Activated CD4-positive, alpha-beta T cell treated with anti-CD3 and anti-CD28 coated beads, Interleukin-2, amount 50 U/mL, for 16 hours (primary cell): ENCODE data around the gene OR52I1.
A peak's percentile ranks its signal among the peaks of the same experiment; 100 is the strongest.

Experiments
- DNase-seq: peaks from one replicate; pipeline ENCODE4 v3.0.0-alpha.2; 2020

The OR52I1 gene, protein sequence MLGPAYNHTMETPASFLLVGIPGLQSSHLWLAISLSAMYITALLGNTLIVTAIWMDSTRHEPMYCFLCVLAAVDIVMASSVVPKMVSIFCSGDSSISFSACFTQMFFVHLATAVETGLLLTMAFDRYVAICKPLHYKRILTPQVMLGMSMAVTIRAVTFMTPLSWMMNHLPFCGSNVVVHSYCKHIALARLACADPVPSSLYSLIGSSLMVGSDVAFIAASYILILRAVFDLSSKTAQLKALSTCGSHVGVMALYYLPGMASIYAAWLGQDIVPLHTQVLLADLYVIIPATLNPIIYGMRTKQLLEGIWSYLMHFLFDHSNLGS

DNA sequence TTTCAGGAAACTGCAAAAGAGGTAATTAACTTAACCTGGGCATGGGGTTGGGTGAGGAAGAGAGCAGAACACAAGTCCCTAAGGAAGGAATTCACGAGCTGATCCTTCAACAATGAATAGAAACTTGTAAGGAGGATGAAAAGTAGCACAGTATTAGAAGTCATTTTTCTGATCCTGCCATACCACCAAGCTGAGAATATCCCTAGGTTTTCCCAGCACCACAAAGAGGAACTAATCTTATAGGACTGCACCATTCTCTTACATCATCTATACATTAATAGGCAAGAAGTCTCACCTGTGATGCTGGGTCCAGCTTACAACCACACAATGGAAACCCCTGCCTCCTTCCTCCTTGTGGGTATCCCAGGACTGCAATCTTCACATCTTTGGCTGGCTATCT is at the start of gene OR52I1:
TSS of gene OR52I1 (plus strand) at position 301 of the 400 bp plus-strand sequence. CDS start at position 301, 0 bp downstream.
- no peak for DNase-seq

DNA sequence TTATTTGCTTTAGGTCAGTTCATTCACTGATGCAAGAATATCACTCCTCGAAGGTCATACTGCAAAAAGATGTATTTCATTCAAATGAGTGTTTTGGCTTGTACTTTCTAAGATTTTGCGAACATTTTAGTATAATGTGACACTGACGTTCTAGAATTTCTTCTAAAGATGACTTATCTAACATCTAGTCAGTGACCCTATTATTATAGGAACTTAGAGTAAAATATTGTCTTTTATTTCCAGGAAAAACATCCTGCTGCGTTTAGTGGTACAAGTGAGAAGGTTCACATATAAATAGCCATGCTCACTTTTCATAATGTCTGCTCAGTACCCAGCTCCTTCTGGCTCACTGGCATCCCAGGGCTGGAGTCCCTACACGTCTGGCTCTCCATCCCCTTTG is 48.9 kb upstream of the OR52I1 start, which contains the start of gene OR52M1:
TSS of gene OR52M1 (plus strand) at position 301 of the 400 bp plus-strand sequence. CDS start at position 301, 0 bp downstream.
- DNase-seq = no peak

DNA sequence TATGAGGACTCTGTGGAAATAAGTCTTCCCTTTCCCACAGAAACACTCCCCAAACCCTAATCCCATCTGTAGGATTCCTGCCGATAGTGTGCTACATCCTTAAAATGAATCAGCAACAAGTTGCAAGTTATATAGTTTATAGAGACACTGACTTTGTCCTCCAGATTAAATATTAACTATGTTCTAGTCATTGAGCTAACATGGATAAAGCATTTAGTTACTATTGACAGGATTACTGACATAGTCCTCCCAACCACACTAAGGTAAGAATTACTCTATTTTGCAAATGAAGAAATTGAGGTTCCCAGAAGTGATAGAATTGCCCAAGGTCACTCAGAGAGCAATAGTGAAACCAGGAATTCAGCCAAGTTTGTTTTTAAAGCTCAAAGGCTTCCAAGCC is 47.0 kb upstream of the OR52I1 start:
- DNase-seq = no peak

DNA sequence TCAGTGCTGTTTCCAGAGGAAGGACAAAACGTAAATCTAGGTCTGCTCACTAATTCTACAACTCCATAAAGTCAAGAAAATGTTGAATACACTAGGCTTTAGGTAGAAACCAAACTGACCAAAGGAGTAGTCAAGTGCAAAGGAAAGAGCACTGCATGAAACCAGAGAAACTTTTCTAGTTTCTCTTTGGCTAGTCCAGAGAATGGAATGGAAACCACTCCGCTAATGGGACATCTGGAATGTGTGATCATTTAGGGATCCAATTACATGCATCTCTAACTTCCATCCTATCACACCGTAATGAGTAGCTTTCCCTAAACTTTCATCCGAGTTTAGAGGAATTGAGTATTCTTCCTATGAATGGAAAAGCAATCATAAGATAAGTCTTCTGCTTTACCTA is 46.4 kb upstream of the OR52I1 start:
- no peak for DNase-seq

DNA sequence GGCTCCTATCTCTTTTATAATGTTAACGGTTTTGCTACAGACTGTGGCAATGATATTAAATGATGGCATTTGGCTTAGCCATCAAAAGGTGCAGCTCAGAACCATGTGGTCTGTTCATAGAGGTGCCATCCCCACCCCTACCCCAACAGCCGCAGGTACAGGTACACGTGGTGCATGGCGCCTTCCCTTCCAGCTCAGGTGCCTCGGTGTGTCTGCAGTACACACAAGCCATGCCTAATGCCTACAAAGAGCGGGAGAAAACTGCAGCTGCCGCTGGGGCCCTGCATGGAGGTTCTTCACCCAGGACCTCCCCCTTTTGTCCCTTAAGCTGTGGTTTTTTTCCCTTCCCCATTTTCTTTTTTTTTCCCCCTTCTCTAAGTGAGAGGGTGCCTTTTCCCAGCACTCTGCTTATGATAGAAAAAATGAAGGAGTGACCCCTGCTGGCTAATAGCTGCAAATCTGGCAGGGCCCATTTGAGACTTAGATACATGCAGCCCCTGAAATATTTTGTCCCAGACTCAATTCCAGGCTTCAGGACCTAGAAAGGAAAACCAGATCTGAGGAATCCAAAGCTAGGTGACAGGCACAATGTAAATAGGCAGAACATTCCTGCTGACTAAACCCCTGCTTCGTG is 42.4 kb upstream of the OR52I1 start:
- no peak for DNase-seq

DNA sequence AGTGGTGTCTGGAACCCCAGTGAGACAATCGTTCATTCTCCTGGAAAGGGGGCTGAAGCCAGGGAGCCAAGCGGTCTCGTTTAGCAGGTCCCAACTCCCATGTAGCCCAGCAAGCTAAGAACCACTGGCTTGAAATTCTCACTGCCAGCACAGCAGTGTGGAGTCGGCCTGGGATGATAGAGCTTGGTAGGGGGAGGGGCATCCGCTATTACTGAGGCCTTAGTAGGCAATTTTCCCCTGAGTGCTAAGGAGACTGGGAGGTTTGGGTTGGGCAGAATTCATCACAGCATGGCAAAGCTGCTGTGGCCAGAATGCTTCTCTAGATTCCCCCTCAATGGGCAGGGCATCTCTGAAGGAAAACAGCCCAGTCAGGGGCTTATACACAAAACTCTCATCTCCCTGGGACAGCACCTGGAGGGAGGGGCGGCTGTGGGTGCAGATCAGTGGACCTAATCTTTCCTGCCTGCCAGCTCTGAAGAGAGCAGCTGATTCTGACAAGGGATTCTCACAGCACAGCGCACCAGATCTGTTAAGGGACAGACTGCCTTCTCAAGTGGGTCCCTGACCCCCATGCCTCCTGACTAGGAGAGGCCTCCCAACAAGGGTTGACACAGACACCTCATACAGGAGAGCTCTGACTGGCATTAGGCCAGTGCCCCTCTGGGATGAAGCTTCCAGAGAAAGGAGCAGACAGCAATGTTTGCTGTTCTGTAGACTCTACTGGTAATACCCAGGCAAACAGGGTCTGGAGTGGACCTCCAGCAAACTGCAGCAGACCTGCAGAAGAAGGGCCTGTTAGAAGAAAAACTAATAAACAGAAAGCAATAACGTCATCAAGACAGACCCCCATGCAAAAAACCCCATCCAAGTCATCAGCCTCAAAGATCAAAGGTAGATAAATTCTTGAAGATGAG is 34.1 kb upstream of the OR52I1 start:
- no peak for DNase-seq

DNA sequence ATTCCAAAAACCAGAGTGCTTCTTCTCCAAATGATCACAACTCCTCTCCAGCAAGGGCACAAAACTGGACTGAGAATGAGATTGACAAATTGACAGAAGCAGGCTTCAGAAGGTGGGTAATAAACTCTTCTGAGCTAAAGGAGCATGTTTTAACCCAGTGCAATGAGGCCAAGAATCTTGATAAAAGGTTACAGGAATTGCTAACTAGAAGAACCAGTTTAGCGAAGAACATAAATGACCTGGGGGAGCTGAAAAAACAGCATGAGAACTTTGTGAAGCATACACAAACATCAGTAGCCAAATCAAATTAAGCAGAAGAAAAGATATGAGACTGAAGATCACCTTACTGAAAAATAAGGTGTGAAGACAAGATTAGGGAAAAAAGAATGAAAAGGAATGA is 33.4 kb upstream of the OR52I1 start:
- DNase-seq = no peak

DNA sequence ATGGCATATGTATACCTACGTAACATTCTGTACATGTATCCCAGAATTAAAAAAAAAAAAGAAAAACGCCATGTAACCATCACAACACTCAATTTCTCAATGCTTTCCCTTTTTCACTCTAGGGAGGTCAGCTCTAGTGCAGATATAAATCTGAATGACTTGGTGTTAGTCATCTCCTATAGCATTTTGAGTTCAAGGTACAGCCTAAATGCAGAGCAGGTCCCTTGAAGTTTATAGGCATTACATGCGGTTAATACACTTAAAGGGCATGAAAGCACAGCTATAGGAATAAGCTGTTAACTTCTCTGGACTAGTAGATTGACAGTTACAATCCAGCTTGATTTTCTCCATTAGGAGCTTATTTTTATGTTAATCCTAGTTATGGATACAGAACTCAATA is 28.5 kb upstream of the OR52I1 start:
- no peak for DNase-seq

DNA sequence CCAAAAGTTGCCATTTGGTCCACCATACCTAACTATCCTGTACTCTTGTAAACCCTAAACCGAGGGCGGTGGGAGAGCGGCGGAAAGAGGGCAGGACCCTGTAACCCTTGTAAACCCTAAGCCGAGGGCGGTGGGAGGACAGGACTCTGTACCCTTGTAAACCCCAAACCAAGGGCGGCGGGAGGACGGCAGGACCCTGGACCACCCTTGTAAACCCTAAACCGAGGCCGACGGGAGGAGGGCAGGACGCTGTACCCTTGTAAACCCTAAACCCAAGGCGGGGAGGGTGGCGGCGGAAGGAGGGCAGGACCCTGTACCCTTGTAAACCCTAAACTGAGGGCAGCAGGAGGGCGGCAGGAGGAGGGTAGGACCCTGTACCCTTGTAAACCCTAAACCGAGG is 24.8 kb upstream of the OR52I1 start:
- DNase-seq = no peak

DNA sequence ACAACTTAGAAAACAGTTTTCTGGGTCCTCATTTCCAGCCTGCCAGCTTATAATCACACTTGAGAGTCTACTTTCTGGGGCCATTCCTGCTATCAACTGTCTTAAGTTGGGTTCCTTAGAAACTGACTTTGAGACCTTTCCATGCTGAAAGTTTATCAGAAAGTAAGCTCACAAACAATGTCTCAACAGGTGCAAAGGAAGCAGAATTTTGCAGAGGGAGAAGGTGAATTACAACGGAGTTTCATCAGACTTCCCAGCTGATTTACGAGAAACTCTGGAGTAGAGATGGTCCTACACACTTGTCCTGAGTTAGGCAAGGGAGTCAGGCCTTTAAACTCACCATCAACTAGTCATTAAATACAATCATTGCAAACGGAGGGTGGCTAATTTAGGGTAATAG is 17.0 kb upstream of the OR52I1 start:
- no peak for DNase-seq

DNA sequence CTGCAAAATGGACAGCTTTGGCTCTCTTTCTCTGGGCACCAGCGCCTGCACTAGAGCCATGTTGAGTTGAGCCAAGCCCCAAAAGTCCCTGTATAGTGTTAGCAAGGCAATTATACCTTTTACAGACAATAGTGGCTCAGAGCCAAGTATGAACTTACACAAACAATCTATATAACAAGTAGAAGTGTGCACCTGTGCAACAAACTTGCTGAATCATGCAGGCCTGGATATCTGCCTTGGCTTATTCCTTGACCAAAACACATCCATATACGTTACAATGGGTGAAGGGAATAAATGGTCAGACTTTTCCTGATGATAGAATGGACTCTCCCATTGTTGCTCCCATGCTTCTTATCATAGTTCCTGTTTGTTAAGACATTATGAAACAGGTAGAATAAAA is 16.1 kb upstream of the OR52I1 start:
- no peak for DNase-seq

DNA sequence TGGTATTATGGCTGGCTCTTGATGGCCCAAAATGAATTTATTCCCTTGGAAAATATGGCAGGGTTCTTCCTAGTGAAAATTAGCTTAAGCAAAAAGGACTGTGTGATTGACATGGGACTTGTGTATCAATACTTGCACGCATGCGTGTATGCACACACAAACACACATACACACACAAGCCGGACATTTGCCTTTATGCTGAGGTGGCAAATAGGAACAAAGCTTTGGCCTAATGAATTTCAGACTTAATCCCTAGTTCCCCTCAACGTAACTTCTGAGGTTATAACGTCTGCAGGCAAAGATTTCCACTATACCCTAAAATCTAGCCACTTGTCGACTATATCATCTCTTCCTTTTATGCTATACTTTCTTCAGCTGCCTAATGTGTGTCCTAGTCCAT is 15.2 kb upstream of the OR52I1 start:
- DNase-seq = no peak

DNA sequence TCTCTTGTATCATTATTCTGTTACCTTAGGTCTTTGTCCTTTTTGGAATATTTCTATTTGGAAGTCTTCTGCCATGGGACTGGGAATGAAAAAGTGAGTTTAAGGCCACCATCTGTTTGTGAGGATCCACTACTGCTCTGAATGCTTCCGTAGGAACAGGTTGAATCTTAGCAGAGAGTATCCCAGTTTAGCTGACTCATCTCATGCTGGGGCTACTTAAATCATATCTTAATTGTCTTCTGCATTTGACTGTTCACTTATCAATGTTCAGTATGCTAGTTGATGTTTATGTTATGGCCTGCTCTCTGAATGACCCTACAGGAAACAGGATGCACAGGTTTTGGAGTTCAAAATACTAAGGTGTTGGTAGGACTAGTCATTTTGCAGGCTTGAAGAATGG is 13.7 kb upstream of the OR52I1 start:
- DNase-seq = no peak

DNA sequence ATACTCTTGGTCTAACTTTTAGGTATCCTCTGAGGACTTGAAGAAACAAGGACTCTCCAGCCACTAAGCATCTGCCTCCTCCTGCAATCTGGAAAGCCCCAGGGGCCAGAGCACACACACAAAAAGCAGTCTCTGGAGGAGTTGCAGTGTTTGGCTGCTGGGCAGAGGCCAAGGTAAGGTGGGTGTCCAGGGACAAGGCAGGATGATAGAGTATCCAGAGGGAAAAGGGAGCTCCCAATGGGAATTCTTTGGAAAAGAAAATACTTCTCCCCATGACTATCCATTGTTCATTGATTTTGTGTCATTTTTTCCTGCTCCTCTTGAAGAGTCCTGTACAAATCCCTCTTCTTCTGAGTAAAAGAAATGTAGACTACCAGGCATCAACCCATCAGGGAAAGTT is 12.4 kb upstream of the OR52I1 start, which contains the start of gene OR52I2:
TSS of gene OR52I2 (plus strand) at position 301 of the 400 bp plus-strand sequence.
- no peak for DNase-seq

DNA sequence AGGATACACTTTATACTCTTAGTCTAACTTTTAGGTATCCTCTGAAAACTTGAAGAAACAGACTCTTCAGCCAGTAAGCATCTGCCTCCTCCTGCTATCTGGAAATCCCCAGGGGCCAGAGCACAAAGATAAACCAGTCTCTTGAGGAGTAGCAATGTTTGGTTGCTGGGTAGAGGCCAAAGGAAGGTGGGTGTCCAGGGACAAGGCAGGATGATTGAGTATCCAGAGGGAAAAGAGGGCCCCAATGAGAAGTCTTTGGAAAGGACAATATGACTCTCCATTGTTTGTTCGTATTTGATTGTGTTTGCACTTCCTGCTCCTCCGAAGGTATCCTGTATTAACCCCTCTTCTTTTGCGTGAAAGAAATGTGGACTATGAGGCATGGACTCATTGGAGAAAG is 4.8 kb upstream of the OR52I1 start:
- no peak for DNase-seq

DNA sequence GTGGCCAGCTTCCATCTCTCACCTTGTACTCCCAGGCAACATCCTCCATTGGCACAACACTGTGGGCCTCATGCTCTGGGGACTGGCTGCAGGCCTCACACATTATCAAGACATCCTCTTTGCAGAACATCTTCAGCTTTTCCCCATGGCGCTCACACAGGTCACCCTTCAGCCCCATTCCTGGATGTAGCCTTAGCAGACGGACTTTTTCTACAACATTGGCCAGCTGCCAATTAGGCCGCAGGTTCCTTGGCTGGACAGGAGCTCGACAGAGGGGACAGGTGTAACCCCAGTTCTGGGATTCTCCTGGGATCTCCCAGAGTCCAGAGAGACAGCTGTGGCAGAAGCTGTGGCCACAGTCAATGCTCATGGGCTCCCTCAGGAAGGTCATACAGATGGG is 11.2 kb downstream of the OR52I1 start:
- DNase-seq = no peak

DNA sequence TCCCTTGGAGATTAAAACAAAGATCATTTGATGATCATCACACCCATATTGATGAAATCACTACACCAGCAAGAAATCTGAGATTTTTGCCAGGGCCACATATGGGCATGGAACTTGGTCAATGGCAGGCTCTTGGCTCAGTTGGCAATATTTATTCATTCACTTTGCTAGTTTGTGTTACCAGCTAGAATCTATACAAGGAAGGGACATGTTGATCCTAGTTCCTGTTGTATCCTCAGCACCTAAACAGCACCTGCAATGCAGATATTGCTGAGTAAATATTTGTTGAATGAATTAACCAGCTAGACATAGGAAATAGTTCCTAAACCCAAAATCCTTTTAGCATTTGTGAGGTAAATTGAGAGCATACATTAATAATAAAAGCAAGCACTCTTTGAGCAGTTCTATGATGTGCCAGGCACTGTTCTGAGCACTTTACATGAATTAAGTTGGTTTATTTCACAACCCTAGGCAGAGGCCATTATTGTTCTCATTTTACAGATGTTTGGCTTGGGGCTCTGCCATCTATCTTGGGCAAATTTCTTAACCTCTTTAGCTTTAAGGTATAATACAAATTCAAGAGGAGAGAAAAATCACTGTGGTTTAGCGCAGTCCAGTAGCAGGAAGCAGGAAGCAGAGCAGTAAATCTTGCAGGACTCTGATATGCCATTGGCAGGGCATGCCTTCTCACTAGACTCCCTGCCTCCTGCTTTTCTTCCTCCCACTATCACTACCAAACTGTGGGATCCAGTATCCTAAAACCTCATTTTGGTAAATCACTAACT is 12.6 kb downstream of the OR52I1 start:
- DNase-seq = no peak

DNA sequence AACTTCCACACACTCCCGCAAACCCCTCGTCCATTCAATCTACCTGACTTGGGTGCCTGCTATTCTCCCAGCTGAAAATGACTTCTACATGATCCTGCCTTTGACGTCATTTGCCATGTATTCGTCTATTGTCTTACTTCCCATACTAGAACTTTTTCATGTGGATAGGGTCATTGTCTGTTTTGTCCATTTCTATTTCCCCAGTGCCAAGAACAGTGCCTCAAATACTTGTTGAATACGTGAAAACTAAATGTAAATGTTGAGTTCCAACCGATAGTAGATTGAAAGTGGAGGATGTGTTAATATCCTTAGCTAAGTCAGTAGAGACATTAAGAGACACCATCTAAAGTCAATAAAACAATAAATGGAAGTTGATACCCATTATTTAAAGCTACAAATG is 13.3 kb downstream of the OR52I1 start:
- no peak for DNase-seq

DNA sequence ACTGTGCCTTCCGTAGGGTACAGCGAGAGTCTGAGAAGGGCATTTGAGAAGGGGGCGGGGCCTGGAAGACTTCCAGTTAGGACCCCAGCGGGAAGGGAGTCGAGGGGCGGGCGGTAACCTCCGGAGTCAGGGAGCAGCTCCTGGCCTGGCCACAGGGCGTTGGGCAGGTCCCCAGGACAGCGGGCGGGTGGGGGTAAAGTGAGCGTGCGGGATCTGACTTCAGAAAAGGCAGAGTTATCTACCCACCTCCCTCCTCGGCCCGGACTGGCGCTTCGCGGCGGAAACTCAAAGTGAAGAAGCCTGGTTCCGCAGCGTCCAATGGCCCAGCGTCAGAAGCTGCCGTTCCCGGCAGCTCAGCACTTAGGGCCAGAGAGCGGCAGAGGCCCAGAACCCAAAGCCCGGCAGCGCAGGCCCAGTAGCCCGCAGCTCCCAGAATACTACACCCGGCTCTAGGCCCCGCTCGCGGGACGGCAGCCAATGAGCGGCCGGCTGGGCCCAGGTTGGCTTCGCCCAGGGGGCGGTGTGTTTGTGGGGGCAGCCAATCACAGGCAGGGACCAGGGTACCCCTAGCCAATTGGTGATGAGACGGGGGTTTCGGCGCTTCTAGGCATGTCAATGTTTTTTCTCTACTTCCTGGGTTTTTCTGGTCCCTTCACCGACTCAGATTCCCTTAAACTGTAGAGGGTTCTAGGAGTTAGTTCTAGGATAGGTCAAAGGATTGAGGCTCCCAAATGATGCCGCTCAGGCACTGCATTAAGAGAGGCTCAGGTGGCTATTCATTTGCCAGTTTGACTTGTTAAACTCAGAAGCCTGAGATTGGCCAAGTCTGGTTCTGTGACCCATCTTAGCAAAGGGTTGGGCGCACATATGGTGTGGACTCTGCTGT is 14.2 kb downstream of the OR52I1 start, which contains the start of gene TRIM68:
TSS of gene TRIM68 (minus strand) at position 451 of the 886 bp plus-strand sequence. CDS start 2,727 bp downstream, outside the sequence.
- peak; percentile 97 for DNase-seq

DNA sequence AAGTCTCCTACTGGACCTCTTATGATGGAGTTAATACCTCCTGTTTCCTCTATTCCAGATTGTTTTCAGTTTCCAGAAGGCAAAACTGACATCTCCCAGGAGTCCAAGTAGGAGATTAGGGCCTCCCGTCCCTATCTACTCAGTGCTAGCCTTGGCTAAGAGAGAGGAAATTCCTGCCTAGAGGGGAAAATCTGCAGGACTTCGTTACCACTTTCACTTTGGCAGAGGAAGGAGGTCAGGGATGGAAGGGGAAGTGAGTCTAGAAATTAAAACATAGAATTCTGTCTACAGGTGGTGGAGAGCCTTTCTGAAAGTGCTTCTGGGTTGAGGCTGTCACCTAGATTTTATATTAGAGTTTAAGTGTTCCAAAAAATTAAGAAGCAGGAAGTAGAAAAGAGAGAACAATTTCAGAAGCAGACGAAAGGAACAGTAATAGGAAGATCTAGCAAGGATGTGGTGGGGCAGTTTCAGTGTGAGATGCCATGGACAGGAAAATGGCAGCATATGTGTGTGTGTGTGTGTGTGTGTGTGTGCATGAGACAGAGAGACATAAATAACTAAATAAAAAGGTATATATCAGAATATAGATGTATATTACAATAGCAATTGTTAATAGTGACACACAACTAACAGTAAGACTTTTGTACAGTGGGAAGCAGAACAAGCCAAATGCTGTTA is 16.6 kb downstream of the OR52I1 start:
- peak; percentile 42 for DNase-seq

DNA sequence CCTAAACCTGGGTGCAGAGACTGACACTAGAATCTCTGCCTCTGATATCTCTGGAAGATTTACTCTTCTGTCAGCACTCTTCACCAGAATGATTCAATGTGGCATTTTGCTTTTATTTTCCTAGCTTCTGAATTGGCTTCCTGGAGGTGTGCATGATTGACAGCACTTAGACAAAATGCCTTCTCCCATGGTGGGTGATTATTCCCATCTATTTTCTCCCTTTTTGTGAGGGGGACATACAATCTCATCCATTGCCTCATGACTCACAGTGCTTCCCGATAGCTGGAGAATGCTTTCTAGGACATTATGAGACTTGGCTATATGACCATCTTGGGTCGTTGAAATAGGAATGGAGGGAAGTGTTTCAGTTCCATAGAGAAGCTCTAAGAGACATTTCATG is 18.1 kb downstream of the OR52I1 start:
- DNase-seq = no peak
